HTR-8/SVneo (cell line): ENCODE data around the gene C3orf22.

Source experiments
- DNase-seq: peaks from one replicate; pipeline ENCODE4 v3.0.0; 2011; ENCODE audit warnings: low spot score, mixed read lengths; ENCODE audit not compliant: insufficient read length
- FAIRE-seq: peaks from 2 replicates; lab custom pipeline; 2011; peaks lifted over from hg19 to GRCh38; lab: Jason Lieb, UNC

C3orf22 gene

GRCh38 chr3:126529585-126530170 is 29.1 kb downstream of the C3orf22 start:
- DNase-seq: no peak
- no peak for FAIRE-seq

- FAIRE-seq (no peak), DNase-seq (no peak)
Measured at GRCh38 chr3:126528800-126529541, 29.8 kb downstream of the C3orf22 start.

- FAIRE-seq: no peak
- DNase-seq: no peak
Measured at GRCh38 chr3:126528419-126528799, 30.3 kb downstream of the C3orf22 start.

- DNase-seq: no peak
- FAIRE-seq: no peak
Measured at GRCh38 chr3:126527455-126528211, 31.1 kb downstream of the C3orf22 start.

- no peak for FAIRE-seq
- no peak for DNase-seq
Measured at GRCh38 chr3:126527006-126527405, 31.7 kb downstream of the C3orf22 start.

GRCh38 chr3:126526668-126527005 is 32.1 kb downstream of the C3orf22 start:
- no peak for DNase-seq
- FAIRE-seq: no peak

GRCh38 chr3:126525853-126526667 is 32.7 kb downstream of the C3orf22 start:
- DNase-seq (no peak), FAIRE-seq (no peak)

GRCh38 chr3:126525091-126525852 is 33.5 kb downstream of the C3orf22 start:
- no peak for FAIRE-seq
- no peak for DNase-seq

- DNase-seq (no peak), FAIRE-seq (no peak)
Measured at GRCh38 chr3:126524429-126524988, 34.2 kb downstream of the C3orf22 start.

- peak; percentile 38 for FAIRE-seq
- peak; percentile 35 for DNase-seq
Measured at GRCh38 chr3:126523745-126524428, 34.8 kb downstream of the C3orf22 start, which contains the start of gene CHST13. Gene CHST13 (plus strand): TSS chr3:126524155. CDS start chr3:126524333, 178 bp downstream.

GRCh38 chr3:126522363-126522788 is 36.4 kb downstream of the C3orf22 start:
- DNase-seq: peak; percentile 76
- peak; percentile 82 for FAIRE-seq

GRCh38 chr3:126521122-126521891 is 37.4 kb downstream of the C3orf22 start:
- DNase-seq (no peak), FAIRE-seq (no peak)

- no peak for DNase-seq
- no peak for FAIRE-seq
Measured at GRCh38 chr3:126519506-126520455, 39.0 kb downstream of the C3orf22 start.

- FAIRE-seq (no peak), DNase-seq (no peak)
Measured at GRCh38 chr3:126518779-126519177, 40.0 kb downstream of the C3orf22 start.

GRCh38 chr3:126517986-126518778 is 40.5 kb downstream of the C3orf22 start:
- no peak for DNase-seq
- no peak for FAIRE-seq

- FAIRE-seq: no peak
- no peak for DNase-seq
Measured at GRCh38 chr3:126517291-126517951, 41.3 kb downstream of the C3orf22 start, which contains the start of gene UROC1. Gene UROC1 (minus strand): TSS chr3:126517773. CDS start chr3:126517719, 54 bp downstream.
